ENCODE data around the gene DNAH14.

- no peak for TF ChIP-seq POLR2A (IDR thresholded peaks at IDR 0.05)
- TF ChIP-seq, protein P1, sequence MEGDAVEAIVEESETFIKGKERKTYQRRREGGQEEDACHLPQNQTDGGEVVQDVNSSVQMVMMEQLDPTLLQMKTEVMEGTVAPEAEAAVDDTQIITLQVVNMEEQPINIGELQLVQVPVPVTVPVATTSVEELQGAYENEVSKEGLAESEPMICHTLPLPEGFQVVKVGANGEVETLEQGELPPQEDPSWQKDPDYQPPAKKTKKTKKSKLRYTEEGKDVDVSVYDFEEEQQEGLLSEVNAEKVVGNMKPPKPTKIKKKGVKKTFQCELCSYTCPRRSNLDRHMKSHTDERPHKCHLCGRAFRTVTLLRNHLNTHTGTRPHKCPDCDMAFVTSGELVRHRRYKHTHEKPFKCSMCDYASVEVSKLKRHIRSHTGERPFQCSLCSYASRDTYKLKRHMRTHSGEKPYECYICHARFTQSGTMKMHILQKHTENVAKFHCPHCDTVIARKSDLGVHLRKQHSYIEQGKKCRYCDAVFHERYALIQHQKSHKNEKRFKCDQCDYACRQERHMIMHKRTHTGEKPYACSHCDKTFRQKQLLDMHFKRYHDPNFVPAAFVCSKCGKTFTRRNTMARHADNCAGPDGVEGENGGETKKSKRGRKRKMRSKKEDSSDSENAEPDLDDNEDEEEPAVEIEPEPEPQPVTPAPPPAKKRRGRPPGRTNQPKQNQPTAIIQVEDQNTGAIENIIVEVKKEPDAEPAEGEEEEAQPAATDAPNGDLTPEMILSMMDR (IDR thresholded peaks at IDR 0.05) = no peak
Observed at GRCh38 chr1:224998185-224998584, 68.7 kb downstream of the DNAH14 start.
